GM23338 (cell line): ENCODE data around the gene CDC14B.

Experiments used
- EZH2 ChIP-seq: fragments of 200-600 bp; sonication (generic); IDR thresholded peaks from one replicate; pipeline ENCODE4 v1.8.0; 2017; ENCODE audit warnings: antibody characterized with exemption, mild to moderate bottlenecking, low read depth; ENCODE audit not compliant: unreplicated experiment
- POLR2AphosphoS5 ChIP-seq: IDR thresholded peaks from 2 replicates; pipeline ENCODE4 v1.6.1; 2016; ENCODE audit warnings: antibody characterized with exemption, low read depth
- STAT1 ChIP-seq: IDR thresholded peaks from one replicate; pipeline ENCODE4 v1.6.1; 2016; ENCODE audit warnings: antibody characterized with exemption; ENCODE audit not compliant: unreplicated experiment
- TF ChIP-seq, protein P1 (sequence below), 2 experiments: fragments of 200-600 bp in 1 of 2; sonication (generic) in 1 of 2; conservative IDR thresholded peaks; 2 replicates each; pipeline versions ENCODE4 v1.5.1 to v1.6.1; 2016 to 2017; ENCODE audit warnings: antibody characterized with exemption in 2 of 2, low read depth in 2 of 2, mild to moderate bottlenecking in 2 of 2, moderate library complexity in 1 of 2
- TF ChIP-seq, protein P2 (sequence below): fragments of 250-450 bp; sonication (Bioruptor Pico); IDR thresholded peaks from 2 replicates; pipeline ENCODE4 v1.5.0; 2020; ENCODE audit warnings: mild to moderate bottlenecking, moderate library complexity

DNA sequence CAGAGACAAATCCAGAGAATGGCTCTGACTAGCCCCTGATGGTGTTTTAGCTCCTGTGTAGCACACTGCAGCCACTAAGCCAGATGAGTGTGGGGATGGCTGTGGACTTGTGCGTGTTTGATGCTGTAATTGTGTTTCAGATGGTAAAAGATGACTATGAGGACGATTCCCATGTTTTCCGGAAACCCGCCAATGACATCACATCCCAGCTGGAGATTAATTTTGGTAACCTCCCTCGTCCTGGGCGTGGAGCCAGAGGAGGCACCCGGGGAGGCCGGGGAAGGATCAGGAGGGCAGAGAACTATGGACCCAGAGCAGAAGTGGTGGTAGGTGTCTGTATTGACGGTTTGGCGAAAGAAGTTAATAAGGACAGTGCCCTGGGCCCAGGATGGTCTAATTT is 131.7 kb downstream of the CDC14B start:
- TF ChIP-seq, protein P1, sequence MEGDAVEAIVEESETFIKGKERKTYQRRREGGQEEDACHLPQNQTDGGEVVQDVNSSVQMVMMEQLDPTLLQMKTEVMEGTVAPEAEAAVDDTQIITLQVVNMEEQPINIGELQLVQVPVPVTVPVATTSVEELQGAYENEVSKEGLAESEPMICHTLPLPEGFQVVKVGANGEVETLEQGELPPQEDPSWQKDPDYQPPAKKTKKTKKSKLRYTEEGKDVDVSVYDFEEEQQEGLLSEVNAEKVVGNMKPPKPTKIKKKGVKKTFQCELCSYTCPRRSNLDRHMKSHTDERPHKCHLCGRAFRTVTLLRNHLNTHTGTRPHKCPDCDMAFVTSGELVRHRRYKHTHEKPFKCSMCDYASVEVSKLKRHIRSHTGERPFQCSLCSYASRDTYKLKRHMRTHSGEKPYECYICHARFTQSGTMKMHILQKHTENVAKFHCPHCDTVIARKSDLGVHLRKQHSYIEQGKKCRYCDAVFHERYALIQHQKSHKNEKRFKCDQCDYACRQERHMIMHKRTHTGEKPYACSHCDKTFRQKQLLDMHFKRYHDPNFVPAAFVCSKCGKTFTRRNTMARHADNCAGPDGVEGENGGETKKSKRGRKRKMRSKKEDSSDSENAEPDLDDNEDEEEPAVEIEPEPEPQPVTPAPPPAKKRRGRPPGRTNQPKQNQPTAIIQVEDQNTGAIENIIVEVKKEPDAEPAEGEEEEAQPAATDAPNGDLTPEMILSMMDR (conservative IDR thresholded peaks at IDR 0.05; ENCODE audit: low read depth in 2 of 2), result no peak
- TF ChIP-seq POLR2AphosphoS5 (no peak), EZH2 (no peak), STAT1 (no peak)
- TF ChIP-seq, protein P2, sequence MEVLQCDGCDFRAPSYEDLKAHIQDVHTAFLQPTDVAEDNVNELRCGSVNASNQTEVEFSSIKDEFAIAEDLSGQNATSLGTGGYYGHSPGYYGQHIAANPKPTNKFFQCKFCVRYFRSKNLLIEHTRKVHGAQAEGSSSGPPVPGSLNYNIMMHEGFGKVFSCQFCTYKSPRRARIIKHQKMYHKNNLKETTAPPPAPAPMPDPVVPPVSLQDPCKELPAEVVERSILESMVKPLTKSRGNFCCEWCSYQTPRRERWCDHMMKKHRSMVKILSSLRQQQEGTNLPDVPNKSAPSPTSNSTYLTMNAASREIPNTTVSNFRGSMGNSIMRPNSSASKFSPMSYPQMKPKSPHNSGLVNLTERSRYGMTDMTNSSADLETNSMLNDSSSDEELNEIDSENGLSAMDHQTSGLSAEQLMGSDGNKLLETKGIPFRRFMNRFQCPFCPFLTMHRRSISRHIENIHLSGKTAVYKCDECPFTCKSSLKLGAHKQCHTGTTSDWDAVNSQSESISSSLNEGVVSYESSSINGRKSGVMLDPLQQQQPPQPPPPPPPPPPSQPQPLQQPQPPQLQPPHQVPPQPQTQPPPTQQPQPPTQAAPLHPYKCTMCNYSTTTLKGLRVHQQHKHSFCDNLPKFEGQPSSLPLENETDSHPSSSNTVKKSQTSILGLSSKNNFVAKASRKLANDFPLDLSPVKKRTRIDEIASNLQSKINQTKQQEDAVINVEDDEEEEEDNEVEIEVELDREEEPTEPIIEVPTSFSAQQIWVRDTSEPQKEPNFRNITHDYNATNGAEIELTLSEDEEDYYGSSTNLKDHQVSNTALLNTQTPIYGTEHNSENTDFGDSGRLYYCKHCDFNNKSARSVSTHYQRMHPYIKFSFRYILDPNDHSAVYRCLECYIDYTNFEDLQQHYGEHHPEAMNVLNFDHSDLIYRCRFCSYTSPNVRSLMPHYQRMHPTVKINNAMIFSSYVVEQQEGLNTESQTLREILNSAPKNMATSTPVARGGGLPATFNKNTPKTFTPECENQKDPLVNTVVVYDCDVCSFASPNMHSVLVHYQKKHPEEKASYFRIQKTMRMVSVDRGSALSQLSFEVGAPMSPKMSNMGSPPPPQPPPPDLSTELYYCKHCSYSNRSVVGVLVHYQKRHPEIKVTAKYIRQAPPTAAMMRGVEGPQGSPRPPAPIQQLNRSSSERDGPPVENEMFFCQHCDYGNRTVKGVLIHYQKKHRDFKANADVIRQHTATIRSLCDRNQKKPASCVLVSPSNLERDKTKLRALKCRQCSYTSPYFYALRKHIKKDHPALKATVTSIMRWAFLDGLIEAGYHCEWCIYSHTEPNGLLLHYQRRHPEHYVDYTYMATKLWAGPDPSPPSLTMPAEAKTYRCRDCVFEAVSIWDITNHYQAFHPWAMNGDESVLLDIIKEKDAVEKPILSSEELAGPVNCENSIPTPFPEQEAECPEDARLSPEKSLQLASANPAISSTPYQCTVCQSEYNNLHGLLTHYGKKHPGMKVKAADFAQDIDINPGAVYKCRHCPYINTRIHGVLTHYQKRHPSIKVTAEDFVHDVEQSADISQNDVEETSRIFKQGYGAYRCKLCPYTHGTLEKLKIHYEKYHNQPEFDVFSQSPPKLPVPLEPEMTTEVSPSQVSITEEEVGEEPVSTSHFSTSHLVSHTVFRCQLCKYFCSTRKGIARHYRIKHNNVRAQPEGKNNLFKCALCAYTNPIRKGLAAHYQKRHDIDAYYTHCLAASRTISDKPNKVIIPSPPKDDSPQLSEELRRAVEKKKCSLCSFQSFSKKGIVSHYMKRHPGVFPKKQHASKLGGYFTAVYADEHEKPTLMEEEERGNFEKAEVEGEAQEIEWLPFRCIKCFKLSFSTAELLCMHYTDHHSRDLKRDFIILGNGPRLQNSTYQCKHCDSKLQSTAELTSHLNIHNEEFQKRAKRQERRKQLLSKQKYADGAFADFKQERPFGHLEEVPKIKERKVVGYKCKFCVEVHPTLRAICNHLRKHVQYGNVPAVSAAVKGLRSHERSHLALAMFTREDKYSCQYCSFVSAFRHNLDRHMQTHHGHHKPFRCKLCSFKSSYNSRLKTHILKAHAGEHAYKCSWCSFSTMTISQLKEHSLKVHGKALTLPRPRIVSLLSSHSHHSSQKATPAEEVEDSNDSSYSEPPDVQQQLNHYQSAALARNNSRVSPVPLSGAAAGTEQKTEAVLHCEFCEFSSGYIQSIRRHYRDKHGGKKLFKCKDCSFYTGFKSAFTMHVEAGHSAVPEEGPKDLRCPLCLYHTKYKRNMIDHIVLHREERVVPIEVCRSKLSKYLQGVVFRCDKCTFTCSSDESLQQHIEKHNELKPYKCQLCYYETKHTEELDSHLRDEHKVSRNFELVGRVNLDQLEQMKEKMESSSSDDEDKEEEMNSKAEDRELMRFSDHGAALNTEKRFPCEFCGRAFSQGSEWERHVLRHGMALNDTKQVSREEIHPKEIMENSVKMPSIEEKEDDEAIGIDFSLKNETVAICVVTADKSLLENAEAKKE (CRISPR knock-in tag), result no peak
